Fibroblast of peridontal ligament (primary cell): Measurements from ENCODE around the gene TEX48.

Experiments
- DNase-seq: peaks from one replicate; pipeline ENCODE4 v3.0.0-alpha.2; 2010; ENCODE audit errors: extremely low read depth

The TEX48 gene

DNA sequence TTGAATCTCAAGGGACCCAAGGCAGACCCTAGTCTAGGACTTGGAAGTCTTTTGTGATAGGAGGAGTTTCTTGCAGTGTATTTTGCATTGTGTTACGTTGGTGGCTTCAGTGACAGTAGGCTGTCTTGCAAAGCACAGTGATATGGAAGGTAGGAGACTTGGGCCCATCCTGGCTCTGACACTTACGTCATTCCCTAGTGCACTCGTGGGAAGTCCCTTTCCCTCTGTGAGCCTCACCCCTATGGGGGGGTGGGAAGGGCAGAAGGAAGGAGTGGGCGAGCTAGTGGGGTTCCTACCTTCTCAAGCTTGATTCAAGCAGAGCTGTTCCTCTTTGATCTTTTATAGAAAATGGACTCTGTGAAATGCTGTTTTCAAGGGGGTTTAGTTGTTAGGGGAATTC, 15.1 kb downstream of the TEX48 start:
- no peak for DNase-seq

DNA sequence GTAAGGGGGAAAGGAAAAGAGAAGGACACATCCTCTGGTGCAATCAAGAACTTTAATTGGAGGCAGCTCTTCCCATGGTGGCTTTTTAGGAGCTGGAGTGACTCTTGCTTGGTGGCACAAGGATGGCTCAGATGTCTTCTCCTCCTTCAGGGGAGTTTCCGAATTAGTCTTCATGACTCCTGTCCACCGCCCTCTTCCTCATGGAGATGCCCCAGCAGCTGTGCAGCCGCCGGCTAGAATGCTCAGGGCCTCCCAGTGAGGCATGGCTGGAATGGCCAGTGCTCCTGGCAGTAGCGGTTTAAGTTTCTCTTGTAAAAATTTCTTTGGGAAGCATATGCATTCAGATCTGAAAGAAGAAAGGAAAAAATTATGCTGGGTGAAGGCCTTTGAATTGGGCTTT, 15.6 kb downstream of the TEX48 start:
- DNase-seq = no peak

DNA sequence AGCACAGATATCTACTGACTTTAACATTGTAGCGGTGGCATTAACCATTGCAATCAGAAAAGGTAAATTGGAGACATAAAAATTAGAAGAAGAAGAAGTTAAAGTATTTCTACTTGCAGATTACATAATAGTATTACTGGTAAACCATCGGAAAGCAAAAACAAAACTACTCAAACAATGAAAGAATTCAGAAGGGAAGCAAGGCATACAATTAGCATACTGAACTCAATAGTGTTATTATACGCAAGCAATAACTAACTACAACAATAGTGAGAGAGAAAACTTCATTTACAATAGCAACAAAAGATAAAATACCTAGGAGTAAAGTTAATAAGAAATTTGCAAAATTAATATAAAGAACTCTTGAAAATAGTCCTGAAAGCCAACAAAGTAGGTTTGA, 17.8 kb downstream of the TEX48 start:
- DNase-seq = no peak

- peak; percentile 47 for DNase-seq
Observed at GRCh38 chr9:114662081-114662989, 19.7 kb downstream of the TEX48 start.

GRCh38 chr9:114657705-114658104, 24.3 kb downstream of the TEX48 start, which contains the start of gene TEX53:
Gene TEX53, minus strand, starts transcription at chr9:114657805. Its CDS starts 31 bp downstream, at chr9:114657774.
- no peak for DNase-seq

- no peak for DNase-seq
Observed at GRCh38 chr9:114656301-114656700, 25.7 kb downstream of the TEX48 start.

DNA sequence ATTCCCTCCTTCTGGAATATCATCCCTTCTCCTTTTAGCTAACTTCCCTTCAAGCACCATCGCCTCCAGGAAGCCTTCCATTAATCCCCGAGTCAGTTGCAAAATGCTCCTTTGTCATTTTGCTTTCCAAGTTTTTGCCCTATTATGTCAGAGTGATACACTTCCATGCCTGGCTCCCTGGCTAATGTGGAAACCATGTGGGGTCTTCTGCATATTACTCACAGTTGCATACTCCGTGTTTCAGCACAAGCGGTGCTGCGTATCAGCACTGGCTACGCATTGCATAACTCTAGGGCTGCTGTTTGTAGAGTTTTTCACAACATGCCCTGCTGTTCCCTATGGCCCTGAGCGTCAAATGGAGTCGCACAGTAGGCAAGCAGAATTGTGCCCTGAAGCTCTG, 26.3 kb downstream of the TEX48 start:
- peak; percentile 66 for DNase-seq

- DNase-seq = peak; percentile 86
Observed at GRCh38 chr9:114653556-114654159, 28.3 kb downstream of the TEX48 start.

GRCh38 chr9:114652776-114653555, 29.0 kb downstream of the TEX48 start:
- peak; percentile 51 for DNase-seq

- no peak for DNase-seq
Observed at GRCh38 chr9:114643896-114644295, 38.1 kb downstream of the TEX48 start.

- DNase-seq = no peak
Observed at GRCh38 chr9:114643001-114643400, 39.0 kb downstream of the TEX48 start.

DNA sequence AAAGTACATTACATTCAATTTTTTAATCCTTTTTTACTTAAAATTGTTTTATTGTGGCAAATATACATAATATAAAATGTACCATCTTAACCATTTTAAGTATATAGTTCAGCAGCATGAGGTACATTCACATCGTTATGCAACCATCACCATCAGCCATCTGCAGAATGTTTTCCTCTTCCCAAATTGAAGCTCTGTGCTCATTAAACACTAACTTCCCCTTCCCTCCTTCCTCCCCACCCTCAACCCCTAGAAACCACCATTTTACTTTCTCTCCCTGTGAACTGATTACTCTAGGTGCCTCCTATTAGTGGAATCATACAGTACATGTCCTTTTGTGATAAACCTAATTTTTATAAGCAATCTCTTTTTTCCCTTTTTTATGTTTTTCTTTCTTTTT, 40.0 kb downstream of the TEX48 start:
- DNase-seq = no peak

GRCh38 chr9:114638404-114638803, 43.6 kb downstream of the TEX48 start:
- DNase-seq = no peak

- no peak for DNase-seq
Observed at GRCh38 chr9:114634387-114634786, 47.6 kb downstream of the TEX48 start.

DNA sequence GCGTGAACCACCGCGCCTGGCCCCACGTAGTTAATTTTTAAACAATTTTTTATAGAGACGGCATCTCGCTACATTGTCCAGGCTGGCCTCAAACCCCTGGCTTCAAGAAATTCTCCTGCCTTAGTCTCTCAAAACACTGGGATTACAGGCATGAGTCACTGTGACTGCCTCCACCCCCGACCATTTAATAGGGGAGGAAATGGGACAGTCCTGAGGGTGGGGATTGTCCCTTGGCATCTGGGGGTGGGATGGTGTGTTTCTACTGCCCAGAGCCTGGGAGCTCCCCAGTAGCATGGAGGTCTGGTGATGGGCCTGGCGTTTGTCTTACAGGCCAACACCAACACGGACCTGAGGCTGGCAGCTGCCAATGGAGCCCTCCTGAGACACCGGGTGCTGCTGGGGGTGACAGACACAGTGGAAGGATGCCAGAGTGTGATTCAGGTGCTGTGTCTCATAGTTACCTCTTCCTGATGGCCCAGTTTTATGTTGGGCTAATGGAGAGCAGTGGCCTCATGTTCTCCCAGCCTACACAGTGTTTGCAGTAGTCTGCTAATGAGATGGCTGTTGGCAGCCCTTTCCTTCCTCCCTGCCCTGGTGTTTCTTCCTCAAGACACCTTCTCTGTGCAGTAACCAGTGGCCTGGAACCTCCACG, 48.4 kb downstream of the TEX48 start:
- DNase-seq = no peak

DNA sequence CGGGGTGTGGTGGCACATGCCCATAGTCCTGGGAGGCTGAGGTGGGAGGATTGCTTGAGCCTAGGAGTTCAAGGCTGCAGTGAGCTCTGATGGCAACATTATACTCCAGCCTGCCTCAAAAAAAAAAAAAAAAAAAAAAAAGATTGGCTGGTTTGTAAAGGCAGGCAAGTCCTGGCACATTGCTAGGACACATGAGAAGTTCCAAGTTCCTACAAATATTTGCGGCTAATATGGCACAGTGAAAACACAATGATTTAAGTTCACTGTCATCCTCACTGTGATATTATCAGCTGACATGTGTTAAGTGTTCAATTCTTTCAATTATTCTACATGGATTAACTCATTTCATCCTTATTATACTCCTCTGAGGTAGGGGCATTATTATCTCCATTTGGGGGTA, 50.8 kb downstream of the TEX48 start:
- no peak for DNase-seq

- DNase-seq = no peak
Observed at GRCh38 chr9:114629563-114630090, 52.4 kb downstream of the TEX48 start.

GRCh38 chr9:114627553-114627952, 54.4 kb downstream of the TEX48 start:
- no peak for DNase-seq

DNA sequence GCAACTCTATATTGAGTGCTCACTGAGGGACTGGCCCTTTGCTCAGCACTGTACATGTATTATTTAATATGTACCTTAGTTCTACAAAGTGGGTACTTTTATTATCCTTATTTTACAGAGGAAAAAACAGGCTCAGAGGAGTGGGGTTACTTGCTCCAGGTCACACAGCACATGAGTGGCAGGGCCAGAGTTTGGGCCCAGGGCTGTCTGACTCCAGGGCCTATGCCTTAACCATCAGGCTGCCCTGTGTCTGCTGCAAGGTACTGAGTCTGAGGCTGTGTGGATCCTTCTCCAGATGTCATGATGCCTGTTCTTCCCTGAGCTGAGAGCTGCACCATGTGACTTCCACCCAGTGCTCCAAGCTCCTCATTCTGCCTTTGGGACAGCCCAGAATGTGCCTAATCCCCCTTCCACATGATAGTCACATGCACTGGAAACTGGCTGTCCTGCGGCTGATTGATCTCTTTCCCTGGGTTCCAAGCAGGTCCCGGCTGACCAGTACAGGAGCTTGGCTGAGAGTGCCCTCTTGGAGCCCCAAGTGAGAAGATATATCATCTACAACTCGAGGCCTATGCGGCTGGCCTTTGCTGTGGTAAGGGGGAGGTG, 55.5 kb downstream of the TEX48 start:
- DNase-seq = no peak

DNA sequence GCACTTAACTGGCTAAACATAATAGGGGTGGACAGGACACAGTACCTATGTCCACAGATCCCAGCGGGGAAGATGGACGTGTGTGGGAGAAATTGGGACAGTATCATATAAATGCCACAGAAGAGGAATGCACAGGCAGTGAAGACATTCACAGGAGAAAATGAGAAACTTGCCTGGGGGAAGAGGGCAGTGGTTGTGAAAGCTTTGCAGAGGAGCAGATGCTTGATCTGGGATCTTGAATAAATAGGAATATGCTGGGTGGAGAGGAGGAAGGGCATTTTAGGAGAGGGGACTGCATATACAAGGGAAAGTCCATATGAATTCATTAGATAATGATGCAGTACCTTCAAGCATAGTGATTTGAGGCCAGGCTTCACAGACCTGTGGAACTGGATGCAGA, 57.3 kb downstream of the TEX48 start:
- DNase-seq = no peak

GRCh38 chr9:114621975-114622609, 59.9 kb downstream of the TEX48 start:
- peak; percentile 81 for DNase-seq
